OCI-LY7 (cell line): Measurements from ENCODE around the gene GNAO1. TPM values are rescaled to one million over a fixed set of nuclear protein-coding genes. Genes with fewer than 3 reads are reported as not detected.
A peak's percentile ranks its signal among the peaks of the same experiment; 100 is the strongest.

ENCODE experiments used
- BruUV-seq: library from RNA; stranded (reverse); fragments of 400-500 nt; replicated peaks from 2 replicates; lab custom pipeline; 2021; lab: Mats Ljungman, UMichigan
- CTCF ChIA-PET: fragments of 300-600 bp; sonication (Branson Sonifier 250); formaldehyde crosslinking; loops from one replicate; lab custom pipeline; 2022; ENCODE audit warnings: antibody characterized with exemption; ENCODE audit not compliant: unreplicated experiment; lab: Charles Lee
- POLR2A ChIA-PET: fragments of 300-600 bp; sonication (Branson Sonifier 250); formaldehyde crosslinking; loops from one replicate; lab custom pipeline; 2022; ENCODE audit warnings: antibody characterized with exemption; lab: Charles Lee
- DNase-seq: peaks from one replicate; pipeline ENCODE4 v3.0.0-alpha.2; 2015; ENCODE audit warnings: low spot score
- H2AFZ ChIP-seq: fragments of 200-600 bp; sonication (generic), shearing (Covaris generic); 2 replicates; pipeline ENCODE4 v1.6.1; 2014; ENCODE audit warnings: mild to moderate bottlenecking, antibody characterized with exemption, low read length, moderate library complexity
- H3K27ac ChIP-seq: fragments of 200-600 bp; sonication (generic); 2 replicates; pipeline ENCODE4 v1.5.1; 2014; ENCODE audit warnings: mixed run types, low read depth, mild to moderate bottlenecking, moderate library complexity, low read length, inconsistent platforms; ENCODE audit not compliant: poor library complexity, severe bottlenecking
- H3K36me3 ChIP-seq: fragments of 200-600 bp; sonication (generic); 2 replicates; pipeline ENCODE4 v1.6.1; 2014; ENCODE audit warnings: mild to moderate bottlenecking, antibody characterized with exemption, low read length, moderate library complexity, mixed read lengths; ENCODE audit not compliant: insufficient read depth
- H3K4me1 ChIP-seq: fragments of 200-600 bp; sonication (generic); 2 replicates; pipeline ENCODE4 v1.5.1; 2014; ENCODE audit warnings: mild to moderate bottlenecking, low read length; ENCODE audit not compliant: insufficient read depth, poor library complexity, severe bottlenecking
- H3K4me2 ChIP-seq: fragments of 200-600 bp; sonication (generic); 2 replicates; pipeline ENCODE4 v1.6.1; 2014; ENCODE audit warnings: mild to moderate bottlenecking, low read length
- H3K4me3 ChIP-seq: fragments of 200-600 bp; sonication (generic); 2 replicates; pipeline ENCODE4 v1.5.1; 2014; ENCODE audit warnings: mild to moderate bottlenecking, low read depth, low read length; ENCODE audit not compliant: poor library complexity, severe bottlenecking
- H3K79me2 ChIP-seq: fragments of 200-600 bp; sonication (generic); 2 replicates; pipeline ENCODE4 v1.6.1; 2016; ENCODE audit warnings: low read depth, mild to moderate bottlenecking, low read length, moderate library complexity, mixed read lengths; ENCODE audit not compliant: insufficient read depth
- H3K9me2 ChIP-seq: fragments of 200-600 bp; sonication (generic); 2 replicates; pipeline ENCODE4 v1.6.1; 2016; ENCODE audit warnings: mild to moderate bottlenecking, low read length, mixed read lengths; ENCODE audit not compliant: insufficient read depth
- H3K9me3 ChIP-seq: fragments of 200-600 bp; sonication (generic); 2 replicates; pipeline ENCODE4 v1.6.1; 2014; ENCODE audit warnings: mild to moderate bottlenecking, mixed run types, low read length, mixed read lengths
- H4K20me1 ChIP-seq: fragments of 200-600 bp; sonication (generic); 2 replicates; pipeline ENCODE4 v1.6.1; 2014; ENCODE audit warnings: mild to moderate bottlenecking, antibody characterized with exemption, low read length, moderate library complexity, mixed read lengths; ENCODE audit not compliant: insufficient read depth
- EZH2phosphoT487 ChIP-seq: fragments of 200-600 bp; sonication (generic); IDR thresholded peaks from 2 replicates; pipeline ENCODE4 v1.6.1; 2018; ENCODE audit warnings: low read depth, borderline replicate concordance, mild to moderate bottlenecking, mixed run types, antibody characterized with exemption, low read length, moderate library complexity, mixed read lengths
- intact Hi-C: fragments of 100-400 bp; cut with micrococcal nuclease; formaldehyde crosslinking; loops from one replicate; pipeline ENCODE4 v1.10.0; 2022; ENCODE audit not compliant: unreplicated experiment
- total RNA-seq, 2 experiments: library from RNA; depleted of rRNA in 1 of 2; stranded (reverse); fragments of >200 nt in 1 of 2; shearing (Covaris generic) in 1 of 2; gene quantifications; 2 replicates each; pipeline ENCODE4 v1.2.3, GENCODE V29; 2014 to 2022
- TF ChIP-seq, protein P1 (sequence below): fragments of 200-600 bp; sonication (generic); conservative IDR thresholded peaks from 2 replicates; pipeline ENCODE4 v1.5.1; 2014; ENCODE audit warnings: mild to moderate bottlenecking, antibody characterized with exemption, low read length, moderate library complexity, mixed read lengths

The GNAO1 gene
- total RNA-seq, 2 experiments from 2014 or later: not detected

DNA sequence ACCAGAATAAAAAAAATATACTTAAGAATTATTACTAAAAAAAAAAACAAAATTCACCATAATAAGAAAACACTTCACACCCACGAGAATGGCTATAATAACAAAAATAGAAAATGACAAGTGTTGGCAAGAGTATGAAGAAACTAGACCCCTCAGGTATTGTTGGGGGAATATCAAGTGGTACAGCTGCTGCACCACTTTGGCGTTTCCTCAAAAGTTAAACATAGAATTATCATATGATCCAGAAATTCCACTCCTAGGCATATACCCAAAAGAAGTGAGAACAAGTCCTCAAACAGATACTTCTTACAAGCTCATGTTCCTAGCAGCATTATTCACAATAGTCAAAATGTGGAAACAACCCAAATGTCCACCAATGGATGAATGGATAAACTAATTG lies 207.8 kb downstream of the GNAO1 start:
- ChIA-PET POLR2A (interaction anchor here (0.9 kb wide), 1 partner anchor 22 kb away, joined by 4 read pairs; no protein-coding TSS in a partner anchor), CTCF (no interaction called here)
- Histone ChIP-seq H3K4me1 (no peaks in the 10 kb centered on the region), H4K20me1 (no peaks in the 10 kb centered on the region), H3K79me2 (no peaks in the 10 kb centered on the region), H3K27ac (no peak overlapping the region), H3K4me3 (no peak overlapping the region), H3K36me3 (peaks cover 55% of the 10 kb centered on the region), H3K9me2 (no peaks in the 10 kb centered on the region), H3K4me2 (no peak overlapping the region), H3K9me3 (no peaks in the 10 kb centered on the region), H2AFZ (no peak overlapping the region)
- BruUV-seq: no TSS peak
- TF ChIP-seq EZH2phosphoT487: no peak
- TF ChIP-seq, protein P1, sequence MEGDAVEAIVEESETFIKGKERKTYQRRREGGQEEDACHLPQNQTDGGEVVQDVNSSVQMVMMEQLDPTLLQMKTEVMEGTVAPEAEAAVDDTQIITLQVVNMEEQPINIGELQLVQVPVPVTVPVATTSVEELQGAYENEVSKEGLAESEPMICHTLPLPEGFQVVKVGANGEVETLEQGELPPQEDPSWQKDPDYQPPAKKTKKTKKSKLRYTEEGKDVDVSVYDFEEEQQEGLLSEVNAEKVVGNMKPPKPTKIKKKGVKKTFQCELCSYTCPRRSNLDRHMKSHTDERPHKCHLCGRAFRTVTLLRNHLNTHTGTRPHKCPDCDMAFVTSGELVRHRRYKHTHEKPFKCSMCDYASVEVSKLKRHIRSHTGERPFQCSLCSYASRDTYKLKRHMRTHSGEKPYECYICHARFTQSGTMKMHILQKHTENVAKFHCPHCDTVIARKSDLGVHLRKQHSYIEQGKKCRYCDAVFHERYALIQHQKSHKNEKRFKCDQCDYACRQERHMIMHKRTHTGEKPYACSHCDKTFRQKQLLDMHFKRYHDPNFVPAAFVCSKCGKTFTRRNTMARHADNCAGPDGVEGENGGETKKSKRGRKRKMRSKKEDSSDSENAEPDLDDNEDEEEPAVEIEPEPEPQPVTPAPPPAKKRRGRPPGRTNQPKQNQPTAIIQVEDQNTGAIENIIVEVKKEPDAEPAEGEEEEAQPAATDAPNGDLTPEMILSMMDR: no peak
- no peak for DNase-seq
- intact Hi-C loops: no loop called here

DNA sequence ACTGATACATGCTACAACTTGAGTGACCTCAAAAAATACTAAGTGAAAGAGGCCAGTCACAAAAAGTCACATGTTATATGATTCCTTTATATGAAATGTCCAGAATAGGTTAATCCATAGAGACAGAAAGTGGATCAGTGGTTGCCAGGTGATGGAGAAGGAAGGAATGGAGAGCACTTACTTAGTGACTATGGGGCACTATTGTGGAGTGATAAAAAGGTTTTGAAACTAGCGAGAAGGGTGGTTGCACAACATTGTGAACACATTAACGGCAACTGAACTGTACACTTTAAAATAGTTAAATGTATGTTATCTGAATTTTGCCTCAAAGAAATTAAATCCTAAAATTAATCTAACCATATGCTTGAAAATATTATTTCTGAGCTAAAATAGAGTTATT lies 208.2 kb downstream of the GNAO1 start:
- no peaks in the 10 kb centered on the region for H3K9me2 ChIP-seq
- intact Hi-C loops: no loop called here
- ChIA-PET CTCF (no interaction called here), POLR2A (interaction anchor here (0.9 to 1.2 kb wide), 2 partner anchors 21 to 30 kb away, joined by 3 to 4 read pairs; no protein-coding TSS in a partner anchor)
- no peak overlapping the region for H3K27ac ChIP-seq
- BruUV-seq: TSS peak; percentile 25
- H2AFZ ChIP-seq: no peak overlapping the region
- H3K79me2 ChIP-seq: no peaks in the 10 kb centered on the region
- DNase-seq: no peak
- no peak overlapping the region for H3K4me2 ChIP-seq
- H3K36me3 ChIP-seq: peaks cover 60% of the 10 kb centered on the region
- H3K9me3 ChIP-seq: no peaks in the 10 kb centered on the region
- no peaks in the 10 kb centered on the region for H4K20me1 ChIP-seq
- H3K4me1 ChIP-seq: no peaks in the 10 kb centered on the region
- TF ChIP-seq, protein P1: no peak
- TF ChIP-seq EZH2phosphoT487: no peak
- no peak overlapping the region for H3K4me3 ChIP-seq

DNA sequence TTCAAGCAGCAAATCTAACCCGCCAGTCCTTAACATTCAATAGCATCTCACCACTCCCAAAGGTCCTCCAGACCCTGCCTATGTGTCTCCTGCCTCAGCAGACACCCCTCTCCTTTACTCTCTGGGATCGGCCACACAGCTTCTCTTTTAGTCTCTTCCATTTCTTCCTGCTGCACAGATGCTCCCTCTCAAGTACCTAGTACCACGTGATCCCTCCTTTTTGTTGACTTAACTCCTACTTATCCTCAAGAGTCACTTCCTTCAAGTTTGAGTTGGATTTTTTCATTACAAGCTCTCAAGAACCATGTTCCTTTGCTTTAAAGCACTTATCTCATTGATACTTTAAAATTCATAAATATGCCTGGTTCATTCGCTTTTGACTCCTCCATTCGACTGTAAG lies 209.2 kb downstream of the GNAO1 start:
- intact Hi-C loops: no loop called here
- Histone ChIP-seq H3K9me2 (no peaks in the 10 kb centered on the region), H3K4me3 (no peak overlapping the region), H3K4me1 (no peaks in the 10 kb centered on the region), H4K20me1 (no peaks in the 10 kb centered on the region), H3K36me3 (peaks cover 69% of the 10 kb centered on the region), H3K4me2 (no peak overlapping the region), H2AFZ (no peak overlapping the region), H3K9me3 (no peaks in the 10 kb centered on the region), H3K79me2 (no peaks in the 10 kb centered on the region), H3K27ac (no peak overlapping the region)
- CTCF ChIA-PET: no interaction called here
- DNase-seq: no peak
- no TSS peak for BruUV-seq
- TF ChIP-seq, protein P1: no peak
- no peak for TF ChIP-seq EZH2phosphoT487
- POLR2A ChIA-PET: interaction anchor here (0.7 to 1.2 kb wide), 7 partner anchors 12 to 276 kb away, joined by 3 to 13 read pairs (median 4); no protein-coding TSS in a partner anchor
